Adipocyte (in vitro differentiated cells): ENCODE results near the gene EXOC6B.
A peak's percentile ranks its signal among the peaks of the same experiment; 100 is the strongest.

Experiments used
- DNase-seq: peaks from one replicate; pipeline ENCODE4 v3.0.0-alpha.2; 2015; ENCODE audit warnings: low read depth
- H3K27me3 ChIP-seq: replicated peaks from 2 replicates; pipeline ENCODE4 v1.7.0; 2013; ENCODE audit warnings: mild to moderate bottlenecking, low read length, moderate library complexity; ENCODE audit not compliant: control insufficient read depth, insufficient read depth
- H3K36me3 ChIP-seq: 2 replicates; pipeline ENCODE4 v1.7.0; 2013; ENCODE audit warnings: low read length, mild to moderate bottlenecking, moderate library complexity; ENCODE audit not compliant: control insufficient read depth, insufficient read depth, severe bottlenecking
- H3K4me1 ChIP-seq: 2 replicates; pipeline ENCODE4 v1.7.0; 2013; ENCODE audit warnings: mild to moderate bottlenecking, low read length, moderate library complexity; ENCODE audit not compliant: control insufficient read depth, insufficient read depth
- H3K4me3 ChIP-seq: 2 replicates; pipeline ENCODE4 v1.7.0; 2013; ENCODE audit warnings: mild to moderate bottlenecking, low read length, moderate library complexity
- H3K9ac ChIP-seq: 2 replicates; pipeline ENCODE4 v1.7.0; 2013; ENCODE audit warnings: mild to moderate bottlenecking, low read length, moderate library complexity
- H3K9me3 ChIP-seq: 2 replicates; pipeline ENCODE4 v1.7.0; 2013; ENCODE audit warnings: mild to moderate bottlenecking, low read length, moderate library complexity; ENCODE audit not compliant: control insufficient read depth

EXOC6B gene

GRCh38 chr2:72204786-72205503 lies 620.9 kb downstream of the EXOC6B start:
- Histone ChIP-seq H3K9ac (no peak overlapping the region), H3K36me3 (no peaks in the 10 kb centered on the region), H3K4me3 (no peak overlapping the region), H3K27me3 (no peaks in the 10 kb centered on the region), H3K4me1 (peaks cover 24% of the 10 kb centered on the region), H3K9me3 (no peaks in the 10 kb centered on the region)
- DNase-seq = peak; percentile 49

DNA sequence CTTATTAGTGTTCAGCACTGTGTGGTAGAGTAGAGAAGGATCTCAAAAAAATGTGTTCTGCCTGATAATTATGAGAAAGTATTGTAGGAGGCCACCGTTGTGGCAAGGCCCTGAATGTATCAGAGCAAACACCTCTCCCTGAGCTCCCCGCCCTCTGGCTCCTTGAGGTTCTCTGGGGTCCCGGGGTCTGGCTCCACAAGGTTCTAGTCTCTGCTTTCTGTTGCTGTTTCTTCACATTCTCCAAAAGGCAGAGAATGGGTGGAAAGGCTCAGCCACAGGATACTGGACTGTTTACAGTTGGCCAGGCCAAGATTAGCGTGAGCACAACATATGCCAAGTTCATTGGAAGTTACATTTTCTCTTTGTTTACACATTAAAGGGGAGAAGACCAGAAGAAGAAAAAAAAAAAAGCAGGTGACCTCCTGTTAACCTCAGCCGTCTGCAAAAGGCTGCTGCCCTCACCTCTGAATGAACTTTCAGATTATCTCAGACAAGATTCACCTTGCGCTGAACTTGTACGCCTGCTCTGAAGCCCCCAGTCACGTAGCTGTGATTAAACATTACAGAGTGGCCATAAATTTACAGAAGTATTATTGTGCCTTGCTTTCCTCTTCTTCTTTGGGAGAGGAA lies 621.6 kb downstream of the EXOC6B start:
- no peaks in the 10 kb centered on the region for H3K9me3 ChIP-seq
- H3K4me3 ChIP-seq = no peak overlapping the region
- no peaks in the 10 kb centered on the region for H3K36me3 ChIP-seq
- H3K9ac ChIP-seq = no peak overlapping the region
- H3K27me3 ChIP-seq = no peaks in the 10 kb centered on the region
- H3K4me1 ChIP-seq = peaks cover 28% of the 10 kb centered on the region
- no peak for DNase-seq

GRCh38 chr2:72198532-72199241 lies 627.1 kb downstream of the EXOC6B start:
- H3K27me3 ChIP-seq = no peaks in the 10 kb centered on the region
- H3K9me3 ChIP-seq = no peaks in the 10 kb centered on the region
- no peak overlapping the region for H3K4me3 ChIP-seq
- peak; percentile 62 for DNase-seq
- H3K4me1 ChIP-seq = peaks cover 19% of the 10 kb centered on the region
- H3K36me3 ChIP-seq = no peaks in the 10 kb centered on the region
- H3K9ac ChIP-seq = no peak overlapping the region

- peaks cover 16% of the 10 kb centered on the region for H3K4me1 ChIP-seq
- no peaks in the 10 kb centered on the region for H3K9me3 ChIP-seq
- no peak overlapping the region for H3K9ac ChIP-seq
- no peaks in the 10 kb centered on the region for H3K36me3 ChIP-seq
- DNase-seq = no peak
- no peak overlapping the region for H3K4me3 ChIP-seq
- no peaks in the 10 kb centered on the region for H3K27me3 ChIP-seq
Measured at GRCh38 chr2:72193723-72194122, 632.1 kb downstream of the EXOC6B start.

DNA sequence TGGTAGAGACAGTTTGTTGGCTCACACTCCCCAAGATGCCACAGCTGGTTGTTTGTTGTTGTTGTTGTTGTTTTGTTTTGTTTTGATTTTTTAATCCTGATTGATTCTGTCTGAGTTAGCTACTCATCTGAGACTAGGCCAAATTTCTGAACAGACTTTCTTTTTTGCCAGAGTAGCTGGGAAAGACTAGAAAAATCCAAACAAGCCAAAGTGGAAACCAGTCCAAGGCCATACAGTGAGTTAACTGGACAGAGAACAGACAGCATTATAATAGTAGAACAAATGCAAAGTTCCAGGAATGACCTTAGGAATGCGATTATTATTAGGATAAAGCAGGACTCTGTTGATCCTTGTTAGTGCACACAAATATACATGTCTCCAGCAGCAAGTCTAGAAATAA lies 634.4 kb downstream of the EXOC6B start:
- Histone ChIP-seq H3K4me3 (no peak overlapping the region), H3K9ac (no peak overlapping the region), H3K36me3 (no peaks in the 10 kb centered on the region), H3K4me1 (peaks cover 8% of the 10 kb centered on the region), H3K9me3 (peaks cover 9% of the 10 kb centered on the region), H3K27me3 (no peaks in the 10 kb centered on the region)
- DNase-seq = no peak

DNA sequence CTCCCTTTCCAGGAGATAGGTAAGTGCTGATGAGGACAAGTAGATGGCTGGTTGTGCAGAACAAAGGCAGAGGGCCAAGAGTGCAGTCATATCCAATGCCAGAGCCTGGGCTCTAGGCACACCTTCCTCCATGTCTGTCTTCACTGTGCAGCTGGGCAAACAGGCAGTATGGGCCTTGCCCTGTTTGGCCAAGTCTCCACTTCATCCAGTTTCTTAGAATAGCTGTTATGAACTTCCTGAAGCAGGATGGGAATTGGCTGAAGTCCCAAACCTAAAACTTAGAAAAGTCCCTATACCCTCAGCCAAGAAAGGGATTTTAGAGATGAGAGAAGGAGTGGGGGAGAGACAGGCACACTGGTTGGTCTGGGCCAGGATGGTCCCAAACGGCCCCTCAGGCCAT lies 640.6 kb downstream of the EXOC6B start:
- Histone ChIP-seq H3K9me3 (peaks cover 9% of the 10 kb centered on the region), H3K4me3 (no peak overlapping the region), H3K9ac (no peak overlapping the region), H3K27me3 (no peaks in the 10 kb centered on the region), H3K36me3 (no peaks in the 10 kb centered on the region), H3K4me1 (peaks cover 9% of the 10 kb centered on the region)
- DNase-seq = no peak

- Histone ChIP-seq H3K36me3 (peaks cover 5% of the 10 kb centered on the region), H3K27me3 (no peaks in the 10 kb centered on the region)
Measured at GRCh38 chr2:72183466-72183865, 642.4 kb downstream of the EXOC6B start.

DNA sequence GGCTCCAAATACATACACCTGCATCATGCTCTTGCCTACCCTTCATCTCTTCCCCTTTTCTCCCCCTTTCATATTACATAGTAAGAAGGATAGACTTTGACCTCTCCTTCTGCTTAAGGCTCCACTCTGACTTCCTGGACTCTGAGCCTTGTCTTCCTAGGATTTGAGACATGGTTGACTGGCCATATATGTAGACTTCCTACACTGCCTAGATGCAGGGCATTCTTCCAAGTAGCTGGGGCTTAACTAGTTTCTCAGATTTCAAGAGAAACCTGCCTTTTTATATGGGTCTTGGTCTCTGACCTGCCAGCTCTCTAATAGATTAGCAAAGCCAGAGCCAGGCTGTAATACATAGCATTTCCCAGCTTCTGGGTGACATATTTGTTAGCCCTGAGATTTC lies 642.8 kb downstream of the EXOC6B start:
- Histone ChIP-seq H3K4me1 (peaks cover 9% of the 10 kb centered on the region), H3K9me3 (peaks cover 9% of the 10 kb centered on the region), H3K9ac (no peak overlapping the region), H3K4me3 (no peak overlapping the region), H3K27me3 (no peaks in the 10 kb centered on the region), H3K36me3 (peaks cover 9% of the 10 kb centered on the region)
- DNase-seq = no peak

More at GRCh38 chr2:72183466-72183865, 642.4 kb downstream of the EXOC6B start:
- peaks cover 9% of the 10 kb centered on the region for H3K4me1 ChIP-seq
- no peak for DNase-seq
- H3K9me3 ChIP-seq = peaks cover 9% of the 10 kb centered on the region
- H3K4me3 ChIP-seq = no peak overlapping the region
- H3K9ac ChIP-seq = no peak overlapping the region

DNA sequence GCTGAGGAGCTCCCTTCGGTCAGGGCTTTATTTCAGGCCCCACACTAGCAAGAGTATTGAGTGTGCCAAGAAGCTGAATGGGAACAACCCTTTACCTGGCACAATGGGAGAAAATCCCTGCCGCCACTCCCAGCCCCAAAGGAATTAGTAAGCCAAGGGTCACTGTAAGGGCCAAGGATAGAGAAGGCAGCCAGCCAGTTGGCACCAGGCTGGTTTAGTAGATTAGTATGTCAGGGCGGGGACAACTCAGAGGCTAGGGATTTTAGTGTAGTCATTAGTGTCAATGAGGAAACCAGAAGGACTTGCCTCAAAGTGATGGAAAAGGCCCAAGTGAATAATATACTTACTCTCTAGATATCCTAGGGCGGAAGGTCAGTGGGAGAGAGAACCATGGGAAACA lies 643.3 kb downstream of the EXOC6B start:
- no peak for DNase-seq
- Histone ChIP-seq H3K36me3 (peaks cover 14% of the 10 kb centered on the region), H3K4me3 (no peak overlapping the region), H3K4me1 (peaks cover 9% of the 10 kb centered on the region), H3K9me3 (peaks cover 6% of the 10 kb centered on the region), H3K27me3 (no peaks in the 10 kb centered on the region), H3K9ac (no peak overlapping the region)

DNA sequence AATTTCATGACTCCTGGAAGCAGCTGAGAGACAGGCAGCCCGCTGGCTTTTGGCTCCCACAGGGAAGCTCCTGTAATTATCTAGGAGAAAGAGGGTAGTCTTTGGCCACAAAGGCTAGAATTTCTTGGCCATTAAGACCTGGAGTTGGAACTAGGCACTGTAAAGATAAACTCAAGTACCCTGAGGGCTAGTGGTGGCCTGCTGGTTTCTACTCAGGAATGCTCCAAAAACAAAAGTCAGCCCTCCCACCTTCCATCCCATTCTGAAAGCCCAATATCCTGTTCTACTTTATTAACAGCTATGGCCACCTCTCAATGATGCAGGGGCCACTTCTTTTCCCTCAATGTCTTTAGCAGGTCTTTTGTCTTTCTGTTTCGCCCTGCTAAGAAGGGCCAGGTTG lies 644.2 kb downstream of the EXOC6B start:
- Histone ChIP-seq H3K9ac (no peak overlapping the region), H3K36me3 (peaks cover 23% of the 10 kb centered on the region), H3K4me1 (peaks cover 9% of the 10 kb centered on the region), H3K4me3 (no peak overlapping the region), H3K9me3 (no peaks in the 10 kb centered on the region), H3K27me3 (no peaks in the 10 kb centered on the region)
- DNase-seq = no peak

- Histone ChIP-seq H3K4me3 (no peak overlapping the region), H3K4me1 (peaks cover 9% of the 10 kb centered on the region), H3K9ac (no peak overlapping the region), H3K36me3 (peaks cover 28% of the 10 kb centered on the region), H3K27me3 (no peaks in the 10 kb centered on the region), H3K9me3 (no peaks in the 10 kb centered on the region)
- DNase-seq = no peak
Measured at GRCh38 chr2:72180351-72180750, 645.5 kb downstream of the EXOC6B start.
